ENCODE measurements around the gene FBLN2. TPM values are rescaled to one million over a fixed set of nuclear protein-coding genes. Genes with fewer than 3 reads are reported as not detected.

FBLN2 gene
- total RNA-seq, 1 donor from 2014 or later, result 10.4 TPM

- ATAC-seq, result no peak
These were observed 20.3 kb downstream of the FBLN2 start for GRCh38 chr3:13569201-13569600.

GRCh38 chr3:13569641-13570390, 20.9 kb downstream of the FBLN2 start:
- no peak for ATAC-seq

DNA sequence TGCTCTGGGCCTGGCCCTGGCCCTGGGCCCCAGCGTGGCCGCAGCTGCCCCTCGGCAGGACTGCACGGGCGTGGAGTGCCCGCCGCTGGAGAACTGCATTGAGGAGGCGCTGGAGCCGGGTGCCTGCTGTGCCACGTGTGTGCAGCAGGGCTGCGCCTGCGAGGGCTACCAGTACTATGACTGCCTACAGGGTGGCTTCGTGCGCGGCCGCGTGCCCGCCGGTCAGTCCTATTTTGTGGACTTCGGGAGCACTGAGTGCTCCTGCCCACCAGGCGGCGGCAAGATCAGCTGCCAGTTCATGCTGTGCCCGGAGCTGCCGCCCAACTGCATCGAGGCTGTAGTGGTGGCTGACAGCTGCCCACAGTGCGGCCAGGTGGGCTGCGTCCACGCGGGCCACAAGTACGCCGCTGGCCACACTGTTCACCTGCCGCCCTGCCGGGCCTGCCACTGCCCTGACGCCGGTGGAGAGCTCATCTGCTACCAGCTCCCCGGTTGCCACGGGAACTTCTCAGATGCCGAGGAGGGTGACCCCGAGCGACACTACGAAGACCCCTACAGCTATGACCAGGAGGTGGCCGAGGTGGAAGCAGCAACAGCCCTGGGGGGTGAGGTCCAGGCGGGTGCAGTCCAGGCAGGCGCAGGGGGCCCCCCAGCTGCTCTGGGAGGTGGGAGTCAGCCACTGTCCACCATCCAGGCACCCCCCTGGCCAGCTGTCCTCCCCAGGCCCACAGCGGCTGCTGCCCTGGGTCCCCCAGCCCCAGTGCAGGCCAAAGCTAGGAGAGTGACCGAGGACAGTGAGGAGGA, 21.7 kb downstream of the FBLN2 start:
- ATAC-seq, result no peak

DNA sequence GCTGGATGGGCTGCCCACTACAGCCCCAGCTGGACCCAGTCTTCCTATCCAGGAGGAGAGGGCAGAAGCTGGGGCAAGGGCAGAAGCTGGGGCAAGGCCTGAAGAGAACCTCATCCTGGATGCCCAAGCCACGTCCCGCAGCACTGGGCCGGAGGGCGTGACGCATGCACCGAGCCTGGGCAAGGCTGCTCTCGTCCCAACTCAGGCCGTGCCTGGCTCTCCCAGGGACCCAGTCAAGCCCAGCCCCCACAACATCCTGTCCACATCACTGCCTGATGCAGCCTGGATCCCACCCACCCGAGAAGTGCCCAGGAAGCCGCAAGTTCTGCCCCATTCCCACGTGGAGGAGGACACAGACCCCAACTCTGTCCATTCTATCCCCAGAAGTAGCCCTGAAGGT, 22.3 kb downstream of the FBLN2 start:
- ATAC-seq, result no peak

GRCh38 chr3:13571831-13572750, 23.2 kb downstream of the FBLN2 start:
- peak; percentile 4 for ATAC-seq

GRCh38 chr3:13572926-13573623, 24.1 kb downstream of the FBLN2 start:
- ATAC-seq, result no peak

DNA sequence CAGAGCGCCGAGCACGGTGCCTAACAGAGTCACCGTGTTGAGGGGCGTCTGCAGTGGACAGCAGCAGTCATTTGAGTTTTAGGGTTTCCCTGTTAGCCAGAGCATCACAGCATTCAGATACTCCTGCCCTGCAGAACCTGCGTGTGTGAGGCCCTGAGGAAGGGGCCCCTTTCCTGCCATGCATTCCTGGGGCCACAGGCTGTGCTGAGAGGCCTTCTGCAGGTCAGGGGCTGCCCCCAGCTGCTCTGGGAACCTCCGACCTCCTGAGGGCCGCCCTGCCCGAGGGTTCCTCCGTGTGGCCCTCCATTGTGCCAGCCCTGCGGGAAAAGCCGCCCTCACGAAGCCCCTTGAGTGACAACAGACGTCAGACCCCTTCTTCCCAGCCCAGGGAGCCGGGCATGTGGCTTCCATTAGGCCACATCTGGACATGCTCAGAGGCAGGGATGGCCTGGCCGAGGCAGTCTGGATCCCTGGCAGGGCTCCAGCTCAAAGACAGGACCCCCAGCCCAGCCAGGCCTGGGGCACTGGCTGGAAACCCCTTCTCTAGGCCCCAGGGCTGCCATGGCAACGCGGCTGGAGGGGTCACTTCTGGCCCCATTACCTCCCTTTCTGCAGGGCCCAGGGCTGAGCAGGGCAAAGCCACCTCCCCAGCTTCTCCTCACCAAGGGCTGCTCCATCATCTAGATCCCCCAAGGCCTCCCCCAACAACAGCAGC, 25.3 kb downstream of the FBLN2 start:
- no peak for ATAC-seq

GRCh38 chr3:13574798-13575451, 26.0 kb downstream of the FBLN2 start:
- no peak for ATAC-seq

GRCh38 chr3:13575459-13576061, 26.6 kb downstream of the FBLN2 start:
- ATAC-seq, result no peak

DNA sequence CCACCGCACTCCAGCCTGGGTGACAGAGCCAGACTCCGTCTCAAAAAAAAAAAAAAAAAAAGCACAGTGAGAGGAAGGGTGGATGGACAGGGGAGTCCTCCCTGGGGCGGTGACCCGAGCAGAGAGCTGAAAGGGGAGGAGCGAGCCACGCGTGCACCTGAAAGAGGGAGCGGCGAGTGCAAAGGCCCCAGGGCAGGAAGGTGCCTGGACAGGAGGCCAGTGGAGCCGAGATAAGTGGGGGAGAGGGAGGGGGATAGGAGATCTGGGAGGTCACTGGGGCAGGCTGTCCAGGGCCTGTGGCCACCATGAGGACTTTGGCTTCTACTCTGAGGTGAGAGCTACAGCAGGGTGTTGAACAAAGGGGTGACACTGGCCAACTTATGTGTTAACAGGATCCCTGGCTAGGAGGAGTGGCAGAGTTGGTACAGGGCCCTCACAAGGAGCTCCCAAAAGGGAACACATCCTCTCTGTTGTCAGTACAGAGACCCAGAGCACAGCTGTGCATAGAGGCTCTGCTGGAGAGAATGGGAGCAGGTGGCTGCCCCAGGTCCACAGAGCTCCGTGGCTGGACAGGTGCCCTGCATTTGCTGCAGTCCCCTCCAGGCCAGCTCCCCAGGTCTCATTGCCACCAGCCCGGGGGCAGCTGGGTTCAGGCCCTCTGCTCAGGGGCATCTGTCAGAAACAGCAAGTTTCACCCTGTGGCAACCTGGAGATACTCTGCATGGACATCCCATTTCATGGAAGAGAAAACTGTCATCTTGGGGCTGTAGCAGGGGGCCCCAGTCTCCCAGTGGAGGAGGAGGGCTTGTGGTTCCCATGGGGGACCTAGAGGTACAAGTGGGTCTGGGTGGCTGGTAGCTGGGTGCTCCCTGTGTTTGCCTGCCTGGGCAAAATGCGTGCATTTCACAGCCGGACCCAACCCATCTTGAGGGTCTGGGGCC, 28.5 kb downstream of the FBLN2 start:
- ATAC-seq, result no peak

- no peak for ATAC-seq
These were observed 29.3 kb downstream of the FBLN2 start for GRCh38 chr3:13578251-13578650.

DNA sequence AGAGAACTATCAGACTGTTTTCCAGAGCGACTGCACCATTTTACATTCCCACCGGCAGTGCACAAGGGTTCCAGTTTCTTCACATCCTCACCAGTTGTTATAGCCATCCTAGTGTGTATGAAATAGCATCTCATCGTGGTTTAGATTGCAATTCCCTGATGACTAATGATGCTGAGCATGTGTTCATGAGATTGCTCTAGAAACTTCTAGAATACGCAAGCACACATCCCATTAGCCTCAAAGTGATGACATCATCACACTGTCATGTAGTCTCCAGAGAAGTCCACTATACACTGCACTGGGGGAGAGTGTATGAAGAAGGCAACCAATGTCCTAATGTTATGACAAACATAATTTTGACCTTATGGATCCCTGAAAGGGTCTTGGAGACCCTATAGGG, 30.1 kb downstream of the FBLN2 start:
- ATAC-seq, result no peak

- peak; percentile 84 for ATAC-seq
These were observed 31.5 kb downstream of the FBLN2 start for GRCh38 chr3:13580256-13581023.

- ATAC-seq, result no peak
These were observed 32.8 kb downstream of the FBLN2 start for GRCh38 chr3:13581485-13582365.

DNA sequence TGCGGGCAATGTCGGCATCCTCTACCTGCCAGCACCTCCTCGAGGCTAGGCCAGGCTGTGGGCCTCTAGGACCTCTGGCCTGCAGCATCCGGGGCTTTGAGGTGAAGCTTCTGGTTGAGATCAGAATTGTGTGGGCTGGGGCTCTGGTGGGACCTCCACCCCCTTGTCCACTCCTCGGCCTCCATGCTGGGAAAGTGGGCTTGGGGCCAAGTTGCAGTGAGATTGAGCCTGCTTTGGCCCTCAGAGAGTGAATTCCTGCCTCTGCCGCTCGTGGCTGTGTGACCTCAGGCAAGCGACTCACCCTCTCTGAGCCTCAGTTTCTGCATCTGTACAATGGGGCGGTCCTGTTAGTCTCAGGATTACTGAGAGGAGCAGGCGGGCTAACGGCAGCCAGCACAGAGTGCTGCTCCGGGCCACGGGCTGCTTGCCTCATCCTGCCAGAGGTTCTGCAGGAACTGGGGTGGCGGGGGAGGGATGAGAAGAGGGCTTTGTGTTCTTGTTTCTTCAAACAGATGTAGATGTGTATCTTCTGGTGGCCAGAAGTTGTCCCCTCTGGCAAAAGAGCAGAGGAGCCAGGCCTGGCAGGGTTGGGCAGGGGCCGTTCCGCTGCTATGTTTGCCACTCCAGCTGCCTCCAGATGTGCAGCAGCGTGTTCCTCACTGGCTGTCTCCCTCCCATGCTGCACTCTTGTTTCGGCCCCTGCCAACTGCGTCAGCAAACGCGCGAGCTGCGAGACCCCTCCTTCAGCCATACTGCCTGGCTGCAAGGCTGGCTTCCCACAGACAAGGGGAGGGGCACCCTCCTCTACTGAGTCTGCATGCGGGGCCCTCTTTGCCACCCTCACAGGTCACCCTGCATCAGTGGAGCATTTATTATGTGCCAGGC, 33.7 kb downstream of the FBLN2 start:
- ATAC-seq, result no peak

Measured in esophagus mucosa (tissue), 1 donor.